Osteoblast (primary cell): ENCODE measurements around the gene OGA. TPM values are rescaled to one million over a fixed set of nuclear protein-coding genes. Genes with fewer than 3 reads are reported as not detected.

ENCODE experiments used
- DNase-seq: peaks from one replicate; pipeline ENCODE4 v3.0.0; 2011; ENCODE audit warnings: low spot score, mixed read lengths; ENCODE audit not compliant: insufficient read length; ENCODE audit errors: missing footprints
- H2AFZ ChIP-seq: 2 replicates; pipeline ENCODE4 v1.6.0; 2011; ENCODE audit warnings: mild to moderate bottlenecking, low read length
- H3K27ac ChIP-seq: 2 replicates; pipeline ENCODE4 v1.5.1; 2011; ENCODE audit warnings: mild to moderate bottlenecking, low read depth, low read length, moderate library complexity
- H3K27me3 ChIP-seq: 2 replicates; pipeline ENCODE4 v1.6.0; 2012; ENCODE audit warnings: mild to moderate bottlenecking, control low read depth, inconsistent platforms, low read length, moderate library complexity; ENCODE audit not compliant: insufficient read depth
- H3K36me3 ChIP-seq: 2 replicates; pipeline ENCODE4 v1.5.1; 2011; ENCODE audit warnings: mild to moderate bottlenecking, low read length, control low read depth, moderate library complexity; ENCODE audit not compliant: insufficient read depth
- H3K4me1 ChIP-seq: 2 replicates; pipeline ENCODE4 v1.5.1; 2011; ENCODE audit warnings: mild to moderate bottlenecking, low read length, control low read depth, moderate library complexity; ENCODE audit not compliant: insufficient read depth
- H3K4me2 ChIP-seq: 2 replicates; pipeline ENCODE4 v1.6.0; 2011; ENCODE audit warnings: mild to moderate bottlenecking, low read length; ENCODE audit not compliant: insufficient read depth
- H3K4me3 ChIP-seq: fragments of 200-600 bp; sonication (generic); 3 replicates; pipeline ENCODE4 v1.5.1; 2012; ENCODE audit warnings: mild to moderate bottlenecking, low read length, inconsistent platforms; ENCODE audit not compliant: insufficient read depth
- H3K79me2 ChIP-seq: 2 replicates; pipeline ENCODE4 v1.6.0; 2012; ENCODE audit warnings: mild to moderate bottlenecking, low read length, control low read depth, inconsistent platforms; ENCODE audit not compliant: insufficient read depth
- H3K9me3 ChIP-seq: 2 replicates; pipeline ENCODE4 v1.5.1; 2011; ENCODE audit warnings: low read depth, low read length, control low read depth
- H4K20me1 ChIP-seq: 2 replicates; pipeline ENCODE4 v1.6.0; 2012; ENCODE audit warnings: mild to moderate bottlenecking, low read length, control low read depth; ENCODE audit not compliant: insufficient read depth
- total RNA-seq: library from RNA; depleted of rRNA; stranded (reverse); fragments of >200 nt; gene quantifications from 2 replicates; pipeline ENCODE4 v1.2.3, GENCODE V29; 2012
- TF ChIP-seq, protein P1 (sequence below): IDR thresholded peaks from 2 replicates; pipeline ENCODE4 v1.5.1; 2011; ENCODE audit warnings: mild to moderate bottlenecking, low read depth, low read length, moderate library complexity; ENCODE audit errors: extremely low read depth

Gene OGA
- total RNA-seq, 1 donor = 121 TPM

DNA sequence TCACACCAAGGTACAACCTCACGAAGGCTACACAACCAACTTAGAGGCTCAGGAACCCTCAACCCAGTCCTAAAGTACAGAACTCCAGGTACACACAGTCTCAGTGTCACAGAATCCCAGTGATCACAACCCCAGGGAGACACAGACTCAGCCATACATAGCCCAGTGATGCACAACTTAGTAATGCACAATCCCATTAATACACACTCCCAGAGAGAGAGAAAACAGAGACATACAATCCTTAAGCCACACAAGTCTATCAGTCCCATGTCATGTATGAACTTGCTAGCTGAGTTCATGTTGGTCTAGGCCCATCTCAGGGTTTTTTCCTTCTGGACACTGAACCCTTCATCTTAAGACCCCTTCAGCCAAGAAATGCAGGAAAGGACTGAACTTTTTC lies 20.8 kb upstream of the OGA start:
- Histone ChIP-seq H3K4me1 (peaks cover 10% of the 10 kb centered on the region), H3K4me3 (no peak overlapping the region), H2AFZ (no peak overlapping the region), H3K27me3 (no peaks in the 10 kb centered on the region), H3K27ac (no peak overlapping the region), H3K4me2 (no peak overlapping the region), H4K20me1 (peaks cover 42% of the 10 kb centered on the region), H3K36me3 (no peaks in the 10 kb centered on the region), H3K9me3 (no peaks in the 10 kb centered on the region), H3K79me2 (no peaks in the 10 kb centered on the region)
- peak; percentile 51 for DNase-seq
- TF ChIP-seq, protein P1, sequence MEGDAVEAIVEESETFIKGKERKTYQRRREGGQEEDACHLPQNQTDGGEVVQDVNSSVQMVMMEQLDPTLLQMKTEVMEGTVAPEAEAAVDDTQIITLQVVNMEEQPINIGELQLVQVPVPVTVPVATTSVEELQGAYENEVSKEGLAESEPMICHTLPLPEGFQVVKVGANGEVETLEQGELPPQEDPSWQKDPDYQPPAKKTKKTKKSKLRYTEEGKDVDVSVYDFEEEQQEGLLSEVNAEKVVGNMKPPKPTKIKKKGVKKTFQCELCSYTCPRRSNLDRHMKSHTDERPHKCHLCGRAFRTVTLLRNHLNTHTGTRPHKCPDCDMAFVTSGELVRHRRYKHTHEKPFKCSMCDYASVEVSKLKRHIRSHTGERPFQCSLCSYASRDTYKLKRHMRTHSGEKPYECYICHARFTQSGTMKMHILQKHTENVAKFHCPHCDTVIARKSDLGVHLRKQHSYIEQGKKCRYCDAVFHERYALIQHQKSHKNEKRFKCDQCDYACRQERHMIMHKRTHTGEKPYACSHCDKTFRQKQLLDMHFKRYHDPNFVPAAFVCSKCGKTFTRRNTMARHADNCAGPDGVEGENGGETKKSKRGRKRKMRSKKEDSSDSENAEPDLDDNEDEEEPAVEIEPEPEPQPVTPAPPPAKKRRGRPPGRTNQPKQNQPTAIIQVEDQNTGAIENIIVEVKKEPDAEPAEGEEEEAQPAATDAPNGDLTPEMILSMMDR = no peak

DNA sequence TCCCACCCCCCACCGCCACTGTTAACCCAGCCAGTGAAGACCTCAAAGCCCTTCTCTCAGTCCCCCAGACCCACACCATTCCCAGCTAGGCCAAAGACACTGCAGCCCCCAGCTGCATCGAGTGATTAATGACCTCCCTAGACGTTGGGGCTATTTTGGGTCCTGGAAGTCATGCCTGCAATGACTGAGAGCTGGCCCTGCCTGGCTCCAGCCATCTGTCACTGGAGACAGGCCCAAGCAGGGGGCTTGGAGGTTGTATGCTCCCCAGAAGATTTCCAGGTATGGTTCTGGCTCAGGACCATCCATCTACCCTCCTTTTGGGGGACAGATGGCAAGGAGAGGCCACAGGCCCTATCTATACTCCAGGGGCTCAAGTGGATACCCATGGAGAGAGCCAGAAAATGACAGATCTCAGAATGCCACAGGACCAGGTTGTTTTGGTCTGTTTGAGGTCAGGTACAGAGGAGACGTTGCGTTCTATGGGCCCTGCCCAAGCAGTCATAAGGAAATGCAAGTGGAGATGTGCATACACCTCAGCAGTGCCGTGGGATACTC lies 20.2 kb upstream of the OGA start:
- no peak overlapping the region for H3K4me3 ChIP-seq
- TF ChIP-seq, protein P1 = no peak
- DNase-seq = peak; percentile 50
- no peak overlapping the region for H3K4me2 ChIP-seq
- H3K27ac ChIP-seq = no peak overlapping the region
- no peaks in the 10 kb centered on the region for H3K36me3 ChIP-seq
- H2AFZ ChIP-seq = no peak overlapping the region
- no peaks in the 10 kb centered on the region for H3K79me2 ChIP-seq
- H3K27me3 ChIP-seq = no peaks in the 10 kb centered on the region
- peaks cover 10% of the 10 kb centered on the region for H3K4me1 ChIP-seq
- peaks cover 42% of the 10 kb centered on the region for H4K20me1 ChIP-seq
- no peaks in the 10 kb centered on the region for H3K9me3 ChIP-seq

- Histone ChIP-seq H3K4me3 (no peak overlapping the region), H3K79me2 (no peaks in the 10 kb centered on the region), H3K27me3 (no peaks in the 10 kb centered on the region), H4K20me1 (peaks cover 36% of the 10 kb centered on the region), H2AFZ (no peak overlapping the region), H3K4me2 (no peak overlapping the region), H3K9me3 (no peaks in the 10 kb centered on the region), H3K27ac (no peak overlapping the region), H3K4me1 (peaks cover 10% of the 10 kb centered on the region), H3K36me3 (no peaks in the 10 kb centered on the region)
- DNase-seq = peak; percentile 37
- TF ChIP-seq, protein P1 = no peak
Observed at GRCh38 chr10:101837748-101838147, 19.5 kb upstream of the OGA start.

- Histone ChIP-seq H2AFZ (no peak overlapping the region), H3K27me3 (no peaks in the 10 kb centered on the region), H3K4me1 (peaks cover 18% of the 10 kb centered on the region), H3K36me3 (no peaks in the 10 kb centered on the region), H4K20me1 (peaks cover 19% of the 10 kb centered on the region), H3K27ac (no peak overlapping the region), H3K4me3 (no peak overlapping the region), H3K9me3 (no peaks in the 10 kb centered on the region), H3K4me2 (no peak overlapping the region), H3K79me2 (no peaks in the 10 kb centered on the region)
- DNase-seq = peak; percentile 65
- TF ChIP-seq, protein P1 = no peak
Observed at GRCh38 chr10:101835362-101835761, 17.1 kb upstream of the OGA start.
